OCI-LY3 (cell line): ENCODE data around the gene BMPER.

Experiments
- H2AFZ ChIP-seq: fragments of 200-600, 300-600 bp; shearing (Covaris generic); 2 replicates; pipeline ENCODE4 v1.6.0; 2014; ENCODE audit warnings: antibody characterized with exemption, low read depth, low read length
- H3K27ac ChIP-seq: fragments of 200-600, 300-600 bp; sonication (generic); 2 replicates; pipeline ENCODE4 v1.5.1; 2014; ENCODE audit warnings: mild to moderate bottlenecking, low read length, moderate library complexity, mixed read lengths
- H3K27me3 ChIP-seq: fragments of 200-600, 300-600 bp; sonication (generic); 2 replicates; pipeline ENCODE4 v1.6.1; 2014; ENCODE audit warnings: low read depth, low read length, mixed read lengths
- H3K36me3 ChIP-seq: fragments of 200-600, 300-600 bp; sonication (generic); replicated peaks from 2 replicates; pipeline ENCODE3; 2014; ENCODE audit warnings: low read depth, low read length, mixed read lengths
- H3K4me1 ChIP-seq: fragments of 300-600, 200-600 bp; sonication (generic); 2 replicates; pipeline ENCODE4 v1.6.1; 2014; ENCODE audit warnings: low read length, mixed read lengths
- H3K4me2 ChIP-seq: fragments of 200-600, 300-600 bp; sonication (generic); 2 replicates; pipeline ENCODE4 v1.6.1; 2014; ENCODE audit warnings: low read length, mixed read lengths
- H3K4me3 ChIP-seq: fragments of 300-600, 200-600 bp; sonication (generic); 2 replicates; pipeline ENCODE4 v1.5.1; 2014; ENCODE audit warnings: antibody characterized with exemption, mild to moderate bottlenecking, low read length, moderate library complexity
- H3K79me2 ChIP-seq: fragments of 300-600, 200-600 bp; shearing (Covaris generic); 2 replicates; pipeline ENCODE4 v1.6.1; 2014; ENCODE audit warnings: mild to moderate bottlenecking, low read length, mixed read lengths
- H3K9ac ChIP-seq: fragments of 300-600, 200-600 bp; shearing (Covaris generic); 2 replicates; pipeline ENCODE4 v1.6.0; 2014; ENCODE audit warnings: mild to moderate bottlenecking, low read length, moderate library complexity
- H3K9me3 ChIP-seq: fragments of 200-600, 300-600 bp; shearing (Covaris generic); 2 replicates; pipeline ENCODE4 v1.6.1; 2014; ENCODE audit warnings: low read length, mixed read lengths; ENCODE audit not compliant: insufficient read depth
- H4K20me1 ChIP-seq: fragments of 200-600, 300-600 bp; sonication (generic); 2 replicates; pipeline ENCODE4 v1.6.1; 2016; ENCODE audit warnings: low read length, mixed read lengths; ENCODE audit not compliant: insufficient read depth
- CTCF ChIP-seq: fragments of 200-600, 300-600 bp; sonication (generic); IDR thresholded peaks from 2 replicates; pipeline ENCODE4 v1.5.1; 2014; ENCODE audit warnings: antibody characterized with exemption, low read length, low read depth
- EZH2phosphoT487 ChIP-seq: fragments of 200-600 bp; shearing (Covaris generic); IDR thresholded peaks from 2 replicates; pipeline ENCODE4 v1.6.1; 2018; ENCODE audit warnings: antibody characterized with exemption, mixed run types, low read depth

BMPER gene

DNA sequence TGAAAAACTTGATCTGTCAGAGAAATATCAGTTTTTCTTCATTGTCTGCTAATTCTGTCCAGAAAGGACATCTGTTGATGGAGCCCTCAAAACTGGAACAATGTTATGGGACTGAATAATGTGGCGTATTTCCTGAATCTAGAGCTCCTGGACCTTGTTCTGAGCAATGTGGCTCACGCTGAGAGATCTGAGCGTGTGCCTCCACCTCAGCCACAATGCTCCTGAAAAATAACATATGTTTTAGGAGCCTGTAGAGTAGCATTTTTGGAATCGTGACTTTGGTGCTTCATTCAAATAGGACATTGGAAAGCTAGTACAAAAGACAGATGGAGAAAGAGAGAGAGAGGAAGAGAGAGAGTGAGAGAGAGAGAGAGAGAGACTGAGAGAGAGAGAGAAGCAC lies 110.3 kb downstream of the BMPER start:
- no peak overlapping the region for H3K27ac ChIP-seq
- H3K9me3 ChIP-seq = no peaks in the 10 kb centered on the region
- H3K36me3 ChIP-seq = no peaks in the 10 kb centered on the region
- H3K79me2 ChIP-seq = no peaks in the 10 kb centered on the region
- no peak overlapping the region for H3K4me2 ChIP-seq
- no peaks in the 10 kb centered on the region for H4K20me1 ChIP-seq
- no peak overlapping the region for H3K9ac ChIP-seq
- H3K4me1 ChIP-seq = no peaks in the 10 kb centered on the region
- H2AFZ ChIP-seq = no peak overlapping the region
- no peak overlapping the region for H3K4me3 ChIP-seq
- no peak for TF ChIP-seq CTCF
- no peak for TF ChIP-seq EZH2phosphoT487
- H3K27me3 ChIP-seq = no peaks in the 10 kb centered on the region

DNA sequence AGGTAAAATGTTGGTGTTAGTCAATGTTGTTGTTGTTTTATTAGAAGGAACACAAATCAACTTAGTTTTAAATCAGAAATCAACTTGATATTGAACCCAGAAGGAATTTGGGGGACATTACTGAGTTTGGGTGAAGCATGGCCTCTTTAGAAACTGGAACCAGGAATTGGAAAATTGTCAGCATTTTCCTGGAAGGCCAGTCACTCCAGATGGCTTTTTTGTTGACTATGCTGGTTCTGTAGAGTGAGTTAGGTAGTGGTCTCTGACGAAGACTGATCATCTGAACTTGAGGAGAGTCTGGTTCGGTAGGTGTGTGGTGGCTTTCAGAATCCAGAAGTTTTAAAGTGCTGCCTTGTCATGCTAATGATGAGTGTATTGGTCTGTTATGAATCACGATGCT lies 111.5 kb downstream of the BMPER start:
- Histone ChIP-seq H3K9me3 (no peaks in the 10 kb centered on the region), H4K20me1 (no peaks in the 10 kb centered on the region), H3K36me3 (no peaks in the 10 kb centered on the region), H2AFZ (no peak overlapping the region), H3K79me2 (no peaks in the 10 kb centered on the region), H3K9ac (no peak overlapping the region), H3K4me3 (no peak overlapping the region), H3K27ac (no peak overlapping the region), H3K27me3 (no peaks in the 10 kb centered on the region), H3K4me1 (no peaks in the 10 kb centered on the region), H3K4me2 (no peak overlapping the region)
- TF ChIP-seq CTCF (no peak), EZH2phosphoT487 (no peak)

GRCh38 chr7:34019301-34019790 lies 114.0 kb downstream of the BMPER start:
- H3K36me3 ChIP-seq = no peaks in the 10 kb centered on the region
- H3K4me1 ChIP-seq = no peaks in the 10 kb centered on the region
- H3K4me2 ChIP-seq = no peak overlapping the region
- H3K9ac ChIP-seq = no peak overlapping the region
- no peak overlapping the region for H3K27ac ChIP-seq
- H3K27me3 ChIP-seq = no peaks in the 10 kb centered on the region
- TF ChIP-seq EZH2phosphoT487 = no peak
- no peak for TF ChIP-seq CTCF
- no peaks in the 10 kb centered on the region for H3K79me2 ChIP-seq
- no peaks in the 10 kb centered on the region for H4K20me1 ChIP-seq
- no peak overlapping the region for H2AFZ ChIP-seq
- H3K9me3 ChIP-seq = no peaks in the 10 kb centered on the region
- H3K4me3 ChIP-seq = no peak overlapping the region

GRCh38 chr7:34022626-34023025 lies 117.3 kb downstream of the BMPER start:
- no peaks in the 10 kb centered on the region for H3K79me2 ChIP-seq
- no peak overlapping the region for H3K27ac ChIP-seq
- no peaks in the 10 kb centered on the region for H3K36me3 ChIP-seq
- H3K9ac ChIP-seq = no peak overlapping the region
- no peak for TF ChIP-seq CTCF
- TF ChIP-seq EZH2phosphoT487 = no peak
- no peak overlapping the region for H3K4me2 ChIP-seq
- no peak overlapping the region for H2AFZ ChIP-seq
- H4K20me1 ChIP-seq = no peaks in the 10 kb centered on the region
- no peaks in the 10 kb centered on the region for H3K9me3 ChIP-seq
- no peaks in the 10 kb centered on the region for H3K27me3 ChIP-seq
- no peaks in the 10 kb centered on the region for H3K4me1 ChIP-seq
- no peak overlapping the region for H3K4me3 ChIP-seq
